Right cardiac atrium (tissue), 5 donors: Measurements from ENCODE around the gene HADH. TPM values are rescaled to one million over a fixed set of nuclear protein-coding genes. Genes with fewer than 3 reads are reported as not detected.

Experiments
- ATAC-seq, 2 donors: fragments of 200-7000 bp; cut with Tn5 transposase; one replicate each; pipeline versions ENCODE4 v1.8.0 to v1.9.1; 2020; ENCODE audit warnings: moderate library complexity in 2 of 2, mild to moderate bottlenecking in 1 of 2
- DNase-seq, 3 donors: peaks; one replicate each; pipeline ENCODE4 v3.0.0-alpha.2; 2020
- H3K27ac ChIP-seq: one replicate; pipeline ENCODE4 v1.5.1; 2013; ENCODE audit warnings: mild to moderate bottlenecking, low read length, control low read depth, moderate library complexity
- H3K27me3 ChIP-seq: one replicate; pipeline ENCODE4 v1.6.1; 2013; ENCODE audit not compliant: control insufficient read depth, insufficient read depth
- H3K4me1 ChIP-seq: one replicate; pipeline ENCODE4 v1.6.1; 2013; ENCODE audit warnings: low read length; ENCODE audit not compliant: control insufficient read depth, insufficient read depth
- H3K4me3 ChIP-seq: one replicate; pipeline ENCODE4 v1.5.1; 2013; ENCODE audit warnings: low read length, control low read depth
- H3K9me3 ChIP-seq: one replicate; pipeline ENCODE4 v1.6.1; 2013; ENCODE audit warnings: low read length; ENCODE audit not compliant: control insufficient read depth
- WGBS: extraction: QIAGEN DNeasy Blood & Tissue Kit; methylation state at CpG from one replicate; pipeline ENCODE4 v1.1.7; 2013; 5-methylcytosine and 5-hydroxymethylcytosine counted together
- intact Hi-C, 4 donors: fragments of 100-400 bp; cut with DNase I; formaldehyde crosslinking; loops; one replicate each; pipeline versions ENCODE4 v1.11.0 to v1.14.0; 2022 to 2023
- polyA plus RNA-seq: library from polyadenylated mRNA; stranded (reverse); fragments of 200-250 nt; gene quantifications from one replicate; pipeline ENCODE4 v1.2.3, GENCODE V29; 2013
- total RNA-seq, 4 donors: library from RNA; stranded (reverse); fragmentation: NEBNext Ultra II Directional; extraction: Animal tissue kit (Norgen Biotek cat#: 25700); gene quantifications; one replicate each; pipeline ENCODE4 v1.2.1, GENCODE V29; 2021
- donor health status: healthy with polysubstance abuse.
- donor health status: DM: no; HTN: yes; CAD: no.
- donor health status: DM: no; HTN: no; CAD: no.
- donor health status: DM: no; HTN: yes; CAD: no; lungs with severe emphysema.
- donor health status: DM: yes; HTN: yes; CAD: no.

The HADH gene
- total and polyA plus RNA-seq, 5 donors = 137 to 174 (median 160) TPM

- Histone ChIP-seq H3K27ac (no peak overlapping the region), H3K4me3 (no peak overlapping the region), H3K9me3 (no peaks in the 10 kb centered on the region), H3K27me3 (no peaks in the 10 kb centered on the region), H3K4me1 (no peaks in the 10 kb centered on the region)
- intact Hi-C loops = loop anchor here in 1 of 4 donors (10.0 kb wide), 1 partner anchor 516 kb away; no protein-coding TSS in a partner anchor
- DNase-seq (no peak), ATAC-seq (no peak)
- 73% methylated on average over 11 of the region's 11 CpGs for WGBS
Observed at GRCh38 chr4:108058685-108059440, 69.2 kb downstream of the HADH start.

GRCh38 chr4:108060164-108060563 lies 70.5 kb downstream of the HADH start:
- peak; percentile 50 to 64 for ATAC-seq
- H3K9me3 ChIP-seq = no peaks in the 10 kb centered on the region
- intact Hi-C loops = loop anchor here in 2 of 4 donors (5.0 to 10.0 kb wide), 2 partner anchors 512 to 515 kb away; no protein-coding TSS in a partner anchor

GRCh38 chr4:108060686-108061321 lies 71.1 kb downstream of the HADH start:
- ATAC-seq = no peak
- no peak for DNase-seq
- Histone ChIP-seq H3K27ac (no peak overlapping the region), H3K4me1 (no peaks in the 10 kb centered on the region), H3K4me3 (no peak overlapping the region), H3K9me3 (no peaks in the 10 kb centered on the region), H3K27me3 (no peaks in the 10 kb centered on the region)
- intact Hi-C loops = loop anchor here in 2 of 4 donors (5.0 to 10.0 kb wide), 2 partner anchors 511 to 514 kb away; no protein-coding TSS in a partner anchor
- 60% methylated on average over 5 of the region's 5 CpGs for WGBS

More at GRCh38 chr4:108060164-108060563, 70.5 kb downstream of the HADH start:
- no peak overlapping the region for H3K4me3 ChIP-seq
- no peaks in the 10 kb centered on the region for H3K27me3 ChIP-seq
- DNase-seq = no peak
- H3K4me1 ChIP-seq = no peaks in the 10 kb centered on the region
- WGBS = 40% methylated on average over 5 of the region's 5 CpGs
- H3K27ac ChIP-seq = no peak overlapping the region

- intact Hi-C loops = loop anchor here in 1 of 4 donors (10.0 kb wide), 1 partner anchor 506 kb away; no protein-coding TSS in a partner anchor
- Histone ChIP-seq H3K4me1 (no peaks in the 10 kb centered on the region), H3K9me3 (no peaks in the 10 kb centered on the region), H3K27ac (no peak overlapping the region), H3K4me3 (no peak overlapping the region), H3K27me3 (no peaks in the 10 kb centered on the region)
- DNase-seq = no peak
- ATAC-seq = no peak
Observed at GRCh38 chr4:108068442-108068841, 78.8 kb downstream of the HADH start.

- Histone ChIP-seq H3K27ac (no peak overlapping the region), H3K27me3 (no peaks in the 10 kb centered on the region), H3K4me1 (no peaks in the 10 kb centered on the region), H3K4me3 (no peak overlapping the region), H3K9me3 (no peaks in the 10 kb centered on the region)
- ATAC-seq (no peak), DNase-seq (no peak)
- 81% methylated on average over 1 of the region's 1 CpG for WGBS
- intact Hi-C loops = no loop called here
Observed at GRCh38 chr4:108070775-108071174, 81.1 kb downstream of the HADH start.

- DNase-seq (no peak), ATAC-seq (no peak)
- 74% methylated on average over 4 of the region's 4 CpGs for WGBS
- Histone ChIP-seq H3K27me3 (no peaks in the 10 kb centered on the region), H3K9me3 (no peaks in the 10 kb centered on the region), H3K4me1 (no peaks in the 10 kb centered on the region), H3K4me3 (no peak overlapping the region), H3K27ac (no peak overlapping the region)
- intact Hi-C loops = no loop called here
Observed at GRCh38 chr4:108072300-108072699, 82.6 kb downstream of the HADH start.

GRCh38 chr4:108078024-108078733 lies 88.5 kb downstream of the HADH start:
- no peaks in the 10 kb centered on the region for H3K27me3 ChIP-seq
- no peaks in the 10 kb centered on the region for H3K4me1 ChIP-seq
- H3K9me3 ChIP-seq = no peaks in the 10 kb centered on the region
- WGBS = 65% methylated on average over 5 of the region's 5 CpGs
- no peak for ATAC-seq
- intact Hi-C loops = no loop called here
- no peak for DNase-seq
- no peak overlapping the region for H3K27ac ChIP-seq
- H3K4me3 ChIP-seq = no peak overlapping the region

- H3K27ac ChIP-seq = no peak overlapping the region
- no peak for DNase-seq
- H3K4me3 ChIP-seq = no peak overlapping the region
- no peaks in the 10 kb centered on the region for H3K27me3 ChIP-seq
- ATAC-seq = no peak
- H3K9me3 ChIP-seq = no peaks in the 10 kb centered on the region
- H3K4me1 ChIP-seq = no peaks in the 10 kb centered on the region
- 94% methylated on average over 10 of the region's 10 CpGs for WGBS
- intact Hi-C loops = no loop called here
Observed at GRCh38 chr4:108080747-108081146, 91.1 kb downstream of the HADH start.

GRCh38 chr4:108081256-108081655 lies 91.6 kb downstream of the HADH start:
- Histone ChIP-seq H3K9me3 (no peaks in the 10 kb centered on the region), H3K4me1 (no peaks in the 10 kb centered on the region), H3K27ac (no peak overlapping the region), H3K27me3 (no peaks in the 10 kb centered on the region), H3K4me3 (no peak overlapping the region)
- DNase-seq (no peak), ATAC-seq (no peak)
- 90% methylated on average over 16 of the region's 16 CpGs for WGBS
- intact Hi-C loops = no loop called here
